HG02981 (cell line): ENCODE measurements around the gene SERINC1.
"Not testable (repeated sequence)": the region's sequence is repeated elsewhere in the genome, so short reads cannot be mapped to it uniquely, and the experiment has no call there.

Experiments used
- ATAC-seq: cut with Tn5 transposase; IDR thresholded peaks from one replicate; pipeline ENCODE4 v1.9.1; 2021; ENCODE audit warnings: mild to moderate bottlenecking, moderate library complexity; ENCODE audit not compliant: unreplicated experiment

SERINC1 gene

GRCh38 chr6:122471107-122472021, at the start of gene SERINC1:
SERINC1 (minus strand) TSS chr6:122471807; CDS start chr6:122471737, 70 bp downstream.
- peak; percentile 99 for ATAC-seq

- no peak for ATAC-seq
Observed at GRCh38 chr6:122511193-122511924, 39.8 kb upstream of the SERINC1 start.

- ATAC-seq, result not testable (repeated sequence)
Observed at GRCh38 chr6:122505170-122505569, 33.6 kb upstream of the SERINC1 start.

- no peak for ATAC-seq
Observed at GRCh38 chr6:122501475-122501874, 29.9 kb upstream of the SERINC1 start.

- peak; percentile 72 for ATAC-seq
Observed at GRCh38 chr6:122495612-122496011, 24.0 kb upstream of the SERINC1 start.

GRCh38 chr6:122494665-122495272, 23.2 kb upstream of the SERINC1 start:
- ATAC-seq, result no peak

- peak; percentile 87 for ATAC-seq
Observed at GRCh38 chr6:122491919-122492555, 20.4 kb upstream of the SERINC1 start.

- no peak for ATAC-seq
Observed at GRCh38 chr6:122490607-122491006, 19.0 kb upstream of the SERINC1 start.

GRCh38 chr6:122484760-122485159, 13.2 kb upstream of the SERINC1 start:
- ATAC-seq, result peak; percentile 83

GRCh38 chr6:122482750-122483080, 11.1 kb upstream of the SERINC1 start:
- ATAC-seq, result no peak

- no peak for ATAC-seq
Observed at GRCh38 chr6:122476131-122476530, 4.5 kb upstream of the SERINC1 start.

GRCh38 chr6:122472022-122472340, 374 bp upstream of the SERINC1 start:
- peak; percentile 54 for ATAC-seq

- no peak for ATAC-seq
Observed at GRCh38 chr6:122461885-122462284, 9.7 kb downstream of the SERINC1 start.

- not testable (repeated sequence) for ATAC-seq
Observed at GRCh38 chr6:122459865-122460416, 11.7 kb downstream of the SERINC1 start.

GRCh38 chr6:122459240-122459639, 12.4 kb downstream of the SERINC1 start:
- ATAC-seq, result no peak

- no peak for ATAC-seq
Observed at GRCh38 chr6:122458087-122458486, 13.5 kb downstream of the SERINC1 start.

GRCh38 chr6:122455116-122455515, 16.5 kb downstream of the SERINC1 start:
- ATAC-seq, result not testable (repeated sequence)

GRCh38 chr6:122454673-122455072, 16.9 kb downstream of the SERINC1 start:
- ATAC-seq, result no peak

- ATAC-seq, result no peak
Observed at GRCh38 chr6:122452509-122452908, 19.1 kb downstream of the SERINC1 start.

GRCh38 chr6:122449069-122449468, 22.5 kb downstream of the SERINC1 start:
- ATAC-seq, result no peak

GRCh38 chr6:122445274-122445673, 26.3 kb downstream of the SERINC1 start:
- ATAC-seq, result no peak
